A549 (cell line): ENCODE data around the gene HK1.
"Not testable (repeated sequence)": the region's sequence is repeated elsewhere in the genome, so short reads cannot be mapped to it uniquely, and the experiment has no call there.

ENCODE experiments used
- EP300 ChIP-seq, 2 experiments: fragments of >200 bp; sonication (Bioruptor Twin); formaldehyde crosslinking; IDR thresholded peaks; 2 replicates in 1 of 2; 3 replicates in 1 of 2; pipeline ENCODE4 v1.6.1; 2016 to 2017
- NPAS2 ChIP-seq: fragments of 250-450 bp; sonication (Bioruptor Pico); IDR thresholded peaks from 2 replicates; pipeline ENCODE4 v1.8.0; 2022; ENCODE audit warnings: mild to moderate bottlenecking, moderate library complexity, borderline replicate concordance
- POLR2A ChIP-seq: IDR thresholded peaks from 2 replicates; pipeline ENCODE4 v1.6.1; 2012; ENCODE audit warnings: mild to moderate bottlenecking, low read length
- SREBF2 ChIP-seq: fragments of 450-650 bp; IDR thresholded peaks from 2 replicates; pipeline ENCODE4 v1.6.1; 2014; ENCODE audit warnings: mild to moderate bottlenecking, moderate library complexity
- TP53 ChIP-seq: fragments of 250-450 bp; sonication (Bioruptor Pico); IDR thresholded peaks from 2 replicates; pipeline ENCODE4 v1.5.0; 2021; ENCODE audit warnings: mild to moderate bottlenecking, moderate library complexity

- not testable (repeated sequence) for TF ChIP-seq TP53 (CRISPR knock-in tag); NPAS2 (CRISPR knock-in tag); POLR2A; SREBF2; EP300 (IDR thresholded peaks at IDR 0.05)
Observed at GRCh38 chr10:69328888-69329287, 50.6 kb downstream of the HK1 start.
